WI38 (cell line): ENCODE data around the gene LDB2.

Source experiments
- H3K4me3 ChIP-seq: 2 replicates; pipeline ENCODE4 v1.5.1; 2011; ENCODE audit warnings: low read depth, mild to moderate bottlenecking, control low read depth, low read length
- CTCF ChIP-seq: IDR thresholded peaks from 2 replicates; pipeline ENCODE4 v1.5.1; 2012; ENCODE audit warnings: low read depth, mild to moderate bottlenecking, control low read depth, low read length

LDB2 gene

GRCh38 chr4:16770710-16771285, 127.6 kb downstream of the LDB2 start:
- no peak overlapping the region for H3K4me3 ChIP-seq
- TF ChIP-seq CTCF, result no peak

GRCh38 chr4:16767861-16768260, 130.6 kb downstream of the LDB2 start:
- TF ChIP-seq CTCF, result no peak
- H3K4me3 ChIP-seq, result no peak overlapping the region

DNA sequence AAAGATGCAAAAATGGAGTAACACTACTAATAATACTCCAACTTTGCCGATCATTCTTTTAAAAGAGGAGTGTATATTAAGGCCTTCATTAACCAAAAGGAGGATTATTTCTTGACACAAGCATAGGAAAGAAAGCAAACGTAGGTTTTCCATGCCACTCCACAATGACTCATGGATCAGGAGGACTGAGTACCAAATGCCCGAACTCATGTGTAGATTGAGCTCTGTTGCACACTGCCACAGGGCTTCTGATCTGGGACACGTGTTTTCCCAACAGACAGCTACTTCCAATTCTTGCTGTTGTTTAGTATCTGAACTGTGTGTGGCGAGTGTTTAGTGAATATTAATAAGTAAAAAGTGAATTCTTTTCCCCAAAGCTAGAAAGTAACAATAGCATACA, 131.2 kb downstream of the LDB2 start:
- no peak overlapping the region for H3K4me3 ChIP-seq
- no peak for TF ChIP-seq CTCF

DNA sequence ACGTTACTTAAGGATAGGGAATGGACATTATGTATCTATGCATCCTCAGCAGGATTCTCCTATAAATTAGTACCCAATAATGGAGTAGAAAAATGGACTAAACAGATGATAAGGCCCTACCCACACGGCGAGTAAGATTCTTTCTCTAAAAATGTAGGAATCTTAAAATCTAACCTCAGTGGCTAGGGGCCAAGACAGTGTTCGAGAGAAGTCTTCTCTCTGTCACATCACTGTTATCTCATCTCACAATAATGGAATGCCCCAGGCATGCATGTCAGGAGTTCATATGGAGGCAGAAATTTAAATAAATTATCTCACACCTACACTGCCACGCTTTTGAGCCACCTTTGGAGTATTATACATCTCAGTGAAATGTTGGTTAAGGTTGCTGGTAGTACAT, 132.9 kb downstream of the LDB2 start:
- TF ChIP-seq CTCF, result no peak
- no peak overlapping the region for H3K4me3 ChIP-seq

- H3K4me3 ChIP-seq, result no peak overlapping the region
- TF ChIP-seq CTCF, result peak; percentile 33
These were observed 133.8 kb downstream of the LDB2 start for GRCh38 chr4:16764622-16765021.

- H3K4me3 ChIP-seq, result no peak overlapping the region
- no peak for TF ChIP-seq CTCF
These were observed 137.7 kb downstream of the LDB2 start for GRCh38 chr4:16760617-16761363.

GRCh38 chr4:16759931-16760582, 138.4 kb downstream of the LDB2 start:
- H3K4me3 ChIP-seq, result no peak overlapping the region
- TF ChIP-seq CTCF, result no peak
